Activated gamma-delta T cell treated with Interleukin-2 at 50 U/mL for 16 hours (primary cell): Measurements from ENCODE around the gene LTB.
A peak's percentile ranks its signal among the peaks of the same experiment; 100 is the strongest.

Experiments
- DNase-seq: peaks from one replicate; pipeline ENCODE4 v3.0.0-alpha.2; 2020

The LTB gene

GRCh38 chr6:31582230-31582643 is at the start of gene LTB:
LTB (minus strand) TSS chr6:31582424; CDS start chr6:31582417, 7 bp downstream.
- DNase-seq: peak; percentile 77

GRCh38 chr6:31631681-31632278 is 49.6 kb upstream of the LTB start:
- no peak for DNase-seq

GRCh38 chr6:31631209-31631608 is 49.0 kb upstream of the LTB start:
- DNase-seq: no peak

GRCh38 chr6:31630177-31630934 is 48.1 kb upstream of the LTB start:
- no peak for DNase-seq

- DNase-seq: no peak
These were observed 46.8 kb upstream of the LTB start for GRCh38 chr6:31629014-31629413.

GRCh38 chr6:31627690-31628287 is 45.6 kb upstream of the LTB start:
- DNase-seq: no peak

- DNase-seq: no peak
These were observed 44.7 kb upstream of the LTB start for GRCh38 chr6:31626952-31627351.

- no peak for DNase-seq
These were observed 41.8 kb upstream of the LTB start for GRCh38 chr6:31624070-31624469.

- no peak for DNase-seq
These were observed 40.5 kb upstream of the LTB start for GRCh38 chr6:31622684-31623091.

- no peak for DNase-seq
These were observed 39.8 kb upstream of the LTB start for GRCh38 chr6:31621991-31622390.

- DNase-seq: no peak
These were observed 39.2 kb upstream of the LTB start for GRCh38 chr6:31621320-31621939.

- DNase-seq: peak; percentile 95
These were observed 38.5 kb upstream of the LTB start, which contains the start of gene PRRC2A for GRCh38 chr6:31620586-31621319. PRRC2A (plus strand) TSS chr6:31620715; CDS start chr6:31622790, 2,075 bp downstream.

- DNase-seq: peak; percentile 96
These were observed 37.8 kb upstream of the LTB start for GRCh38 chr6:31619805-31620585.

GRCh38 chr6:31617010-31617409 is 34.8 kb upstream of the LTB start:
- DNase-seq: no peak

- no peak for DNase-seq
These were observed 33.5 kb upstream of the LTB start for GRCh38 chr6:31615748-31616147.

- DNase-seq: no peak
These were observed 32.7 kb upstream of the LTB start, which contains the start of gene AIF1 for GRCh38 chr6:31614684-31615578. AIF1 (plus strand) TSS chr6:31615234; CDS start chr6:31615330, 96 bp downstream.

- no peak for DNase-seq
These were observed 31.9 kb upstream of the LTB start for GRCh38 chr6:31614075-31614619.

GRCh38 chr6:31610968-31611367 is 28.7 kb upstream of the LTB start:
- no peak for DNase-seq

GRCh38 chr6:31609519-31610406 is 27.5 kb upstream of the LTB start:
- no peak for DNase-seq
